H1 (cell line): ENCODE measurements around the gene GOLGA6C. TPM values are rescaled to one million over a fixed set of nuclear protein-coding genes. Genes with fewer than 3 reads are reported as not detected.

Experiments used
- CTCF ChIA-PET: fragments of 300-600 bp; sonication (Branson Sonifier 250); formaldehyde crosslinking; loops from one replicate; lab custom pipeline; 2021; ENCODE audit not compliant: partially characterized antibody; lab: Charles Lee
- POLR2A ChIA-PET: fragments of 300-600 bp; sonication (Branson Sonifier 250); formaldehyde crosslinking; loops from one replicate; lab custom pipeline; 2021; ENCODE audit warnings: inconsistent platforms; ENCODE audit not compliant: partially characterized antibody; lab: Charles Lee
- DNase-seq, 2 experiments: peaks; one replicate each; pipeline versions ENCODE4 v3.0.0 to v3.0.0-alpha.2; 2010 to 2022; ENCODE audit warnings: low spot score in 2 of 2, low read depth in 1 of 2, mixed read lengths in 1 of 2
- FAIRE-seq: peaks from 2 replicates; lab custom pipeline; 2011; peaks lifted over from hg19 to GRCh38; lab: Jason Lieb, UNC
- H2AFZ ChIP-seq: 2 replicates; pipeline ENCODE4 v1.8.1; 2012; ENCODE audit warnings: low read length, inconsistent platforms
- H2AK5ac ChIP-seq: 2 replicates; pipeline ENCODE4 v1.6.1; 2013; ENCODE audit warnings: low read depth, low read length
- H2BK120ac ChIP-seq: replicated peaks from 2 replicates; pipeline ENCODE3; 2013; ENCODE audit warnings: low read depth, low read length, inconsistent platforms
- H2BK12ac ChIP-seq: 2 replicates; pipeline ENCODE4 v1.6.1; 2013; ENCODE audit warnings: low read depth, low read length
- H2BK15ac ChIP-seq: 2 replicates; pipeline ENCODE4 v1.6.1; 2013; ENCODE audit warnings: low read length
- H2BK20ac ChIP-seq: 2 replicates; pipeline ENCODE4 v1.6.1; 2013; ENCODE audit warnings: low read length
- H2BK5ac ChIP-seq: 2 replicates; pipeline ENCODE4 v1.6.1; 2013; ENCODE audit warnings: low read depth, low read length
- H3K14ac ChIP-seq: 2 replicates; pipeline ENCODE4 v1.6.1; 2013; ENCODE audit warnings: inconsistent platforms; ENCODE audit not compliant: insufficient read length
- H3K18ac ChIP-seq: 2 replicates; pipeline ENCODE4 v1.6.1; 2013; ENCODE audit warnings: low read length; ENCODE audit errors: extremely low read depth
- H3K23ac ChIP-seq: 2 replicates; pipeline ENCODE4 v1.6.1; 2013; ENCODE audit warnings: inconsistent platforms; ENCODE audit not compliant: insufficient read length
- H3K23me2 ChIP-seq: 2 replicates; pipeline ENCODE4 v1.6.1; 2013; ENCODE audit warnings: low read depth, low read length
- H3K27ac ChIP-seq: 2 replicates; pipeline ENCODE4 v1.6.1; 2011; ENCODE audit warnings: low read depth, low read length, inconsistent platforms
- H3K27me3 ChIP-seq, 4 experiments: replicated peaks in 1 of 4; 1 replicate in 1 of 4; 2 replicates in 3 of 4; pipeline versions ENCODE4 v1.6.1 to v1.8.1; 2011 to 2013; ENCODE audit warnings: low read length in 3 of 4, mild to moderate bottlenecking in 3 of 4, inconsistent platforms in 2 of 4, mixed read lengths in 2 of 4, moderate library complexity in 1 of 4; ENCODE audit not compliant: control insufficient read depth in 3 of 4, insufficient read depth in 3 of 4; ENCODE audit errors: extremely low read depth in 1 of 4
- H3K36me3 ChIP-seq, 4 experiments: 2 replicates each; pipeline versions ENCODE4 v1.6.1 to v1.8.1; 2011 to 2013; ENCODE audit warnings: mild to moderate bottlenecking in 4 of 4, low read length in 3 of 4, moderate library complexity in 2 of 4, control low read depth in 1 of 4, inconsistent platforms in 1 of 4; ENCODE audit not compliant: insufficient read depth in 4 of 4, control insufficient read depth in 2 of 4
- H3K4ac ChIP-seq: replicated peaks from 2 replicates; pipeline ENCODE3; 2013; ENCODE audit warnings: low read length, low read depth, mixed read lengths, inconsistent platforms; ENCODE audit not compliant: insufficient read length
- H3K4me1 ChIP-seq, 4 experiments: replicated peaks in 1 of 4; 1 replicate in 1 of 4; 2 replicates in 3 of 4; pipeline versions ENCODE4 v1.6.1 to v1.8.1; 2011 to 2013; ENCODE audit warnings: low read length in 3 of 4, inconsistent platforms in 2 of 4, mixed read lengths in 1 of 4; ENCODE audit not compliant: insufficient read depth in 4 of 4, control insufficient read depth in 3 of 4
- H3K4me2 ChIP-seq, 2 experiments: 2 replicates each; pipeline versions ENCODE4 v1.6.1 to v1.8.1; 2011 to 2013; ENCODE audit warnings: low read depth in 2 of 2, low read length in 2 of 2, control low read depth in 1 of 2, inconsistent platforms in 1 of 2, mild to moderate bottlenecking in 1 of 2; ENCODE audit not compliant: insufficient read depth in 1 of 2
- H3K4me3 ChIP-seq, 4 experiments: fragments of 200-600, 300-600 bp in 1 of 4; sonication (generic), shearing (Covaris generic), sonication (Bioruptor Twin) in 1 of 4; 2 replicates each; pipeline versions ENCODE4 v1.5.1 to v1.8.1; 2011 to 2016; ENCODE audit warnings: low read length in 4 of 4, low read depth in 3 of 4, control low read depth in 2 of 4, inconsistent platforms in 2 of 4, mild to moderate bottlenecking in 2 of 4, mixed read lengths in 1 of 4, moderate library complexity in 1 of 4; ENCODE audit not compliant: insufficient read depth in 2 of 4; ENCODE audit errors: extremely low read depth in 1 of 4
- H3K56ac ChIP-seq: replicated peaks from 2 replicates; pipeline ENCODE3; 2013; ENCODE audit warnings: low read depth, mild to moderate bottlenecking, mixed read lengths, low read length, inconsistent platforms; ENCODE audit not compliant: insufficient read length
- H3K79me1 ChIP-seq: 2 replicates; pipeline ENCODE4 v1.6.1; 2013; ENCODE audit warnings: low read depth, low read length, control low read depth
- H3K79me2 ChIP-seq, 2 experiments: 2 replicates each; pipeline versions ENCODE4 v1.6.1 to v1.8.1; 2012 to 2013; ENCODE audit warnings: low read length in 2 of 2, mild to moderate bottlenecking in 2 of 2, inconsistent platforms in 1 of 2; ENCODE audit not compliant: insufficient read depth in 2 of 2, control insufficient read depth in 1 of 2
- H3K9ac ChIP-seq, 4 experiments: replicated peaks in 1 of 4; 1 replicate in 1 of 4; 2 replicates in 3 of 4; pipeline versions ENCODE4 v1.6.1 to v1.8.1; 2011 to 2013; ENCODE audit warnings: low read depth in 3 of 4, low read length in 3 of 4, control low read depth in 2 of 4, mild to moderate bottlenecking in 2 of 4, moderate library complexity in 2 of 4, inconsistent platforms in 1 of 4; ENCODE audit errors: extremely low read depth in 1 of 4
- H3K9me3 ChIP-seq, 2 experiments: 2 replicates each; pipeline versions ENCODE4 v1.6.1 to v1.8.1; 2012 to 2013; ENCODE audit warnings: mild to moderate bottlenecking in 2 of 2, moderate library complexity in 2 of 2, control low read depth in 1 of 2, inconsistent platforms in 1 of 2, low read depth in 1 of 2, low read length in 1 of 2, mixed read lengths in 1 of 2; ENCODE audit not compliant: insufficient read depth in 2 of 2
- H4K20me1 ChIP-seq, 2 experiments: replicated peaks in 1 of 2; 2 replicates each; pipeline versions ENCODE3 to v1.8.1; 2011 to 2013; ENCODE audit warnings: inconsistent platforms in 2 of 2, low read length in 2 of 2, mild to moderate bottlenecking in 1 of 2; ENCODE audit not compliant: insufficient read depth in 2 of 2, control insufficient read depth in 1 of 2
- H4K5ac ChIP-seq: 2 replicates; pipeline ENCODE4 v1.6.1; 2013; ENCODE audit warnings: low read length, low read depth, mixed read lengths, inconsistent platforms; ENCODE audit not compliant: insufficient read length
- H4K8ac ChIP-seq: 2 replicates; pipeline ENCODE4 v1.8.0; 2013; ENCODE audit warnings: mild to moderate bottlenecking, moderate library complexity, low read length, inconsistent platforms; ENCODE audit not compliant: insufficient read depth; ENCODE audit errors: extremely low read depth
- H4K91ac ChIP-seq: replicated peaks from 2 replicates; pipeline ENCODE3; 2013; ENCODE audit warnings: low read length, mixed read lengths, inconsistent platforms; ENCODE audit not compliant: insufficient read length
- WGBS, 2 experiments: shearing (Covaris generic) in 1 of 2; methylation state at CpG; one replicate each; pipeline versions ENCODE4 v1.1.6 to v1.1.7; 2013 to 2015; ENCODE audit warnings: low lambda C conversion rate in 2 of 2, mixed read lengths in 2 of 2, inconsistent platforms in 1 of 2, low coverage in 1 of 2, missing lambda C conversion rate in 1 of 2; ENCODE audit not compliant: insufficient replicate concordance in 2 of 2, insufficient coverage in 1 of 2, insufficient read length in 1 of 2; ENCODE audit errors: extremely low coverage in 1 of 2, missing lambda C conversion rate in 1 of 2; 5-methylcytosine and 5-hydroxymethylcytosine counted together
- polyA plus RNA-seq, 7 experiments: library from polyadenylated mRNA; depleted of rRNA in 3 of 7; stranded (reverse) in 5 of 7; unstranded in 2 of 7; fragments of >200 nt in 5 of 7; fragments of 200-250 nt in 2 of 7; gene quantifications; 1 replicate in 5 of 7; 2 replicates in 1 of 7; 4 replicates in 1 of 7; pipeline versions ENCODE4 v1.2.1 to v1.2.3, GENCODE V29; 2011 to 2013; ENCODE audit warnings: missing spikeins in 2 of 7, mixed read lengths in 2 of 7
- total RNA-seq: library from RNA; stranded (reverse); fragmentation: NEBNext Ultra II Directional; extraction: Animal tissue kit (Norgen Biotek cat#: 25700); gene quantifications from 2 replicates; pipeline ENCODE4 v1.2.1, GENCODE V29; 2021
- TF ChIP-seq, protein P1 (sequence below): IDR thresholded peaks from 2 replicates; pipeline ENCODE4 v1.6.1; 2011; ENCODE audit warnings: low read length, improper control_type of control experiment

Gene GOLGA6C
- total and polyA plus RNA-seq, 2 of the 8 experiments (the other 6 are each of a cell fraction or from before 2014, with no cell fraction given): 0.14 to 0.35 TPM

DNA sequence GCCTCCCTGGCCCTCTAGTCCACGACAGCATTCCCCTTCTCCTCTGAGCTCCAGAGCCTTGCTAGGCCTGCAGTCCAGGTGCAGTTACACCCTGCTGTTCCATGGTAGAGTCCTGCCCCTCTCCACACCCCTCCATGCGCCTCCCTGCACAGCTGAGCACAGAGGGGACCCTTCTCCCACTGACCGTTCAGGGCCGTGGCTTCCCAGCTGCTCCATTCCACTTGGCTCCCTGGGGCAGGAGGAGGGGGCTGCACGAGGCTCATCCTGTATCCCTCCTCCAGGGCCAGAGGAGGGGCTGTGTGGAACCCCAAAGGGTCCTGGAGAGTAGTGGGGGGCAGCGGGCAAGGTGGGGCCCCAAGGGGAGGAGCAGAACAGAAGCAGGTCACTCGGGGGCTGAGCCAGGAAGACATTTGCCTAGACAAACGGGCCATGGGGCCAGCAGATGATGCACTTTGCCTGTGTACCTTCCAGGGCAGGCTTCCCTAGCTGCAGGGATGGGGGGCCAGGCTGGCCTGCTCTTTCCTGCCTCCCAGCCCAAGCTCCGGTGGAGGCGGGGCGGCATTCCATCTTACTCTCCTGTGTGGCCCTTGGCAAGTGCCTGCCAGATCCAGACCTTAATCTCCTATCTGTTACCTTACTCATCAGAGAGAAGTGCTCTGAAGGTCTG lies 20.7 kb upstream of the GOLGA6C start:
- WGBS, 2 experiments: 85% methylated on average over 11 of the region's 11 CpGs; no CpG with 5 or more reads in 1 of the 2 experiments
- H2BK120ac ChIP-seq: no peak overlapping the region
- H2AFZ ChIP-seq: no peak overlapping the region
- H3K9me3 ChIP-seq: no peaks in the 10 kb centered on the region
- H4K5ac ChIP-seq: no peak overlapping the region
- H3K4me1 ChIP-seq: peaks cover 0 to 3% (median 1%) of the 10 kb centered on the region in 4 experiments; a peak in 2 of 7 replicates
- no peak overlapping the region for H4K91ac ChIP-seq
- no peak overlapping the region for H2BK15ac ChIP-seq
- no peak overlapping the region for H3K23ac ChIP-seq
- H3K27ac ChIP-seq: no peak overlapping the region
- no peak overlapping the region for H3K56ac ChIP-seq
- no peaks in the 10 kb centered on the region for H3K23me2 ChIP-seq
- H3K79me2 ChIP-seq: no peaks in the 10 kb centered on the region
- FAIRE-seq (no peak), DNase-seq (no peak)
- no peak overlapping the region for H3K4me2 ChIP-seq
- no peaks in the 10 kb centered on the region for H3K79me1 ChIP-seq
- peak overlapping the region; percentile 5; the same call in 1 of the 2 replicates for H2BK20ac ChIP-seq
- ChIA-PET POLR2A (no interaction called here), CTCF (interaction anchor here (0.6 to 1.1 kb wide), 2 partner anchors 36 to 112 kb away, joined by 3 to 4 read pairs; partner anchors contain the start of gene C15orf39)
- H3K14ac ChIP-seq: no peak overlapping the region
- H4K8ac ChIP-seq: no peak overlapping the region; the same call in 1 of the 2 replicates
- H2AK5ac ChIP-seq: no peak overlapping the region
- no peaks in the 10 kb centered on the region; a peak in 1 of 7 replicates for H3K27me3 ChIP-seq
- H2BK12ac ChIP-seq: no peak overlapping the region
- H3K4ac ChIP-seq: no peak overlapping the region
- no peak overlapping the region for H3K4me3 ChIP-seq
- no peak overlapping the region for H3K9ac ChIP-seq
- no peak overlapping the region for H2BK5ac ChIP-seq
- H4K20me1 ChIP-seq: no peaks in the 10 kb centered on the region
- H3K18ac ChIP-seq: no peak overlapping the region
- H3K36me3 ChIP-seq: no peaks in the 10 kb centered on the region
- TF ChIP-seq, protein P1, sequence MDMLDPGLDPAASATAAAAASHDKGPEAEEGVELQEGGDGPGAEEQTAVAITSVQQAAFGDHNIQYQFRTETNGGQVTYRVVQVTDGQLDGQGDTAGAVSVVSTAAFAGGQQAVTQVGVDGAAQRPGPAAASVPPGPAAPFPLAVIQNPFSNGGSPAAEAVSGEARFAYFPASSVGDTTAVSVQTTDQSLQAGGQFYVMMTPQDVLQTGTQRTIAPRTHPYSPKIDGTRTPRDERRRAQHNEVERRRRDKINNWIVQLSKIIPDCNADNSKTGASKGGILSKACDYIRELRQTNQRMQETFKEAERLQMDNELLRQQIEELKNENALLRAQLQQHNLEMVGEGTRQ: no peak
